Calu3 (cell line): ENCODE results near the gene MYO5A. TPM values are rescaled to one million over a fixed set of nuclear protein-coding genes. Genes with fewer than 3 reads are reported as not detected.
A peak's percentile ranks its signal among the peaks of the same experiment; 100 is the strongest.

Experiments
- BruUV-seq: library from RNA; stranded (reverse); fragments of 400-500 nt; replicated peaks from 2 replicates; lab custom pipeline; 2021; lab: Mats Ljungman, UMichigan
- CTCF ChIA-PET: fragments of 300-600 bp; sonication (Branson Sonifier 250); formaldehyde crosslinking; loops from one replicate; lab custom pipeline; 2022; ENCODE audit warnings: antibody characterized with exemption; lab: Charles Lee
- DNase-seq: peaks from one replicate; pipeline ENCODE4 v3.0.0; 2022
- H3K27ac Mint-ChIP-seq: one replicate; pipeline ENCODE4 v1.8.0; 2022; ENCODE audit warnings: mixed read lengths; ENCODE audit not compliant: unreplicated experiment
- H3K27me3 Mint-ChIP-seq: one replicate; pipeline ENCODE4 v1.8.0; 2022; ENCODE audit warnings: mixed read lengths; ENCODE audit not compliant: unreplicated experiment
- H3K36me3 Mint-ChIP-seq: one replicate; pipeline ENCODE4 v1.8.0; 2022; ENCODE audit warnings: mild to moderate bottlenecking, moderate library complexity, mixed read lengths; ENCODE audit not compliant: insufficient read depth, unreplicated experiment
- H3K4me1 Mint-ChIP-seq: one replicate; pipeline ENCODE4 v1.8.0; 2022; ENCODE audit warnings: mild to moderate bottlenecking, low read depth, mixed read lengths; ENCODE audit not compliant: unreplicated experiment
- H3K4me3 Mint-ChIP-seq: one replicate; pipeline ENCODE4 v1.8.0; 2022; ENCODE audit warnings: mild to moderate bottlenecking, low read depth, moderate library complexity, mixed read lengths; ENCODE audit not compliant: unreplicated experiment
- H3K9me3 Mint-ChIP-seq: one replicate; pipeline ENCODE4 v1.8.0; 2022; ENCODE audit warnings: low read depth, mixed read lengths; ENCODE audit not compliant: unreplicated experiment
- CTCF ChIP-seq: fragments of 200-600 bp; IDR thresholded peaks from one replicate; pipeline ENCODE4 v1.8.0; 2022; ENCODE audit warnings: antibody characterized with exemption; ENCODE audit not compliant: unreplicated experiment
- intact Hi-C: fragments of 100-400 bp; cut with micrococcal nuclease; formaldehyde crosslinking; loops from one replicate; pipeline ENCODE4 v1.10.0; 2022; ENCODE audit not compliant: unreplicated experiment
- total RNA-seq: library from RNA; stranded (reverse); gene quantifications from 2 replicates; pipeline ENCODE4 v1.2.3, GENCODE V29; 2022

The MYO5A gene
- total RNA-seq, 1 experiment from 2014 or later = 6.1 TPM

DNA sequence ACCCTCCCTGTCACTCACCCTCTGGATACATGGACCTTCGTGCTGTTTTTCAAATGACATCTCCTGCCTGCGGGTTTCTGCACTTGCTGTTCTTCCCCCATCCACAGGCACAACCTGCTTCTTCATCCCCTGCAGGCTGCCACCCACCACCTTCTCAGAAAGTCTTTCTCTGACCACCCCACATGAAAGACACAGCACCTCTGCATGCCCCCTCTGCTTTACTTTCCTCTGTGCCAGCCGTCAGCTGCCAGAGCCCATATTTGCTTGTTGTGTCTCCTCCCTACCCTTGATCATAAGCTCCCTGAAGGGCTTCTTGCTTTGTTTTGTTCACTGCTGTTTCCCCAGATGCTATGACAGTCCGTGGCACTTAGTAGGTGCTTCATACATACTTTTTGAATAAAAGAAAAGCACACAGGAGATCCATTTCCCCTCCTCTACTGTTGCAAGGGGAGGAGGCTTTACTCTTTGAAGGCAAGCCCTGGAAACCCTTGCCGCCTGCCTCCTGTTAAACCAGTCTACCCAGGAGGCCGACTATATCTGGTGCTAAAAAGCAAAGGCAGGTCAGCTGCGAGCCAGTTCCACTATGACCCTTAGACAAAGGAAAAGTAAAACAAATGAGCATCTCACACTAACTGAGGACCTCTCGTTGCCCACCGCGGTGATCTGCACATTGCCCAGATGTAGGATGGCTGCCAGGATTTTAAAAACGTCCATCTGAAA lies 265.0 kb downstream of the MYO5A start:
- no TSS peak for BruUV-seq
- Mint-ChIP-seq H3K27ac (peak overlapping the region; percentile 99), H3K36me3 (peaks cover 32% of the 10 kb centered on the region), H3K4me3 (no peak overlapping the region), H3K4me1 (peaks cover 27% of the 10 kb centered on the region), H3K9me3 (no peaks in the 10 kb centered on the region), H3K27me3 (no peaks in the 10 kb centered on the region)
- no peak for TF ChIP-seq CTCF
- intact Hi-C loops = loop anchor here (2.0 kb wide), 1 partner anchor 31 kb away; the partner anchor contains the start of gene MYO5C
- no peak for DNase-seq
- CTCF ChIA-PET = no interaction called here

- Mint-ChIP-seq H3K4me3 (peak overlapping the region; percentile 40), H3K9me3 (no peaks in the 10 kb centered on the region), H3K4me1 (peaks cover 27% of the 10 kb centered on the region), H3K27ac (peak overlapping the region; percentile 99), H3K27me3 (no peaks in the 10 kb centered on the region), H3K36me3 (peaks cover 34% of the 10 kb centered on the region)
- intact Hi-C loops = loop anchor here (2.0 kb wide), 1 partner anchor 32 kb away; the partner anchor contains the start of gene MYO5C
- BruUV-seq = TSS peak; percentile 96
- CTCF ChIA-PET = interaction anchor here (0.6 to 1.9 kb wide), 12 partner anchors 9 to 473 kb away, joined by 3 to 10 read pairs (median 4); partner anchors contain the start of gene MYO5C
- TF ChIP-seq CTCF = no peak
- peak; percentile 26 for DNase-seq
These were observed 266.3 kb downstream of the MYO5A start for GRCh38 chr15:52262364-52262763.

GRCh38 chr15:52261498-52262242 lies 267.0 kb downstream of the MYO5A start:
- H3K27ac Mint-ChIP-seq = peak overlapping the region; percentile 99
- no peak for TF ChIP-seq CTCF
- intact Hi-C loops = loop anchor here (2.0 kb wide), 1 partner anchor 33 kb away; the partner anchor contains the start of gene MYO5C
- peak; percentile 87 for DNase-seq
- CTCF ChIA-PET = interaction anchor here (0.6 to 1.9 kb wide), 13 partner anchors 9 to 473 kb away, joined by 3 to 10 read pairs (median 4); partner anchors contain the start of gene MYO5C
- peaks cover 28% of the 10 kb centered on the region for H3K4me1 Mint-ChIP-seq
- H3K36me3 Mint-ChIP-seq = peaks cover 33% of the 10 kb centered on the region
- no peaks in the 10 kb centered on the region for H3K27me3 Mint-ChIP-seq
- H3K9me3 Mint-ChIP-seq = no peaks in the 10 kb centered on the region
- BruUV-seq = TSS peak; percentile 56
- H3K4me3 Mint-ChIP-seq = peak overlapping the region; percentile 40

GRCh38 chr15:52261026-52261425 lies 267.7 kb downstream of the MYO5A start:
- H3K4me3 Mint-ChIP-seq = no peak overlapping the region
- H3K4me1 Mint-ChIP-seq = peaks cover 35% of the 10 kb centered on the region
- intact Hi-C loops = no loop called here
- CTCF ChIA-PET = interaction anchor here (1.0 to 1.9 kb wide), 7 partner anchors 8 to 474 kb away, joined by 4 to 10 read pairs (median 6); no protein-coding TSS in a partner anchor
- no peaks in the 10 kb centered on the region for H3K27me3 Mint-ChIP-seq
- DNase-seq = no peak
- peaks cover 33% of the 10 kb centered on the region for H3K36me3 Mint-ChIP-seq
- TF ChIP-seq CTCF = no peak
- BruUV-seq = no TSS peak
- H3K9me3 Mint-ChIP-seq = no peaks in the 10 kb centered on the region
- no peak overlapping the region for H3K27ac Mint-ChIP-seq
